Mucosa of descending colon (tissue), 3 donors: ENCODE data around the gene ST3GAL3. TPM values are rescaled to one million over a fixed set of nuclear protein-coding genes. Genes with fewer than 3 reads are reported as not detected.

Experiments
- ATAC-seq: fragments of 200-7000 bp; cut with Tn5 transposase; one replicate; pipeline ENCODE4 v1.9.1; 2020; ENCODE audit warnings: mild to moderate bottlenecking, moderate library complexity
- DNase-seq, 3 donors: peaks; one replicate each; pipeline ENCODE4 v3.0.0-alpha.2; 2020
- H3K36me3 ChIP-seq: fragments of 200-600 bp; one replicate; pipeline ENCODE4 v1.8.0; 2021; ENCODE audit warnings: low read depth, mild to moderate bottlenecking
- H3K4me1 ChIP-seq: fragments of 200-600 bp; one replicate; pipeline ENCODE4 v1.8.0; 2021; ENCODE audit warnings: low read depth, mild to moderate bottlenecking
- H3K4me3 ChIP-seq: fragments of 200-600 bp; one replicate; pipeline ENCODE4 v1.8.0; 2021; ENCODE audit warnings: mild to moderate bottlenecking
- H3K9me3 ChIP-seq: fragments of 200-600 bp; one replicate; pipeline ENCODE4 v1.8.0; 2021; ENCODE audit warnings: mild to moderate bottlenecking
- intact Hi-C, 2 donors: fragments of 100-400 bp; cut with DNase I in 1 of 2; cut with micrococcal nuclease in 1 of 2; formaldehyde crosslinking; loops; one replicate each; pipeline versions ENCODE4 v1.11.0 to v1.11.1; 2022; cut with DNase I, micrococcal nuclease
- total RNA-seq, 3 donors: library from RNA; stranded (reverse); fragmentation: NEBNext Ultra II Directional in 2 of 3; extraction: Animal tissue kit (Norgen Biotek cat#: 25700) in 2 of 3; gene quantifications; one replicate each; pipeline versions ENCODE4 v1.2.1 to v1.2.4, GENCODE V29; 2021 to 2023
- TF ChIP-seq, protein P1 (sequence below): fragments of 200-600 bp; IDR thresholded peaks from one replicate; pipeline ENCODE4 v1.8.0; 2022; ENCODE audit warnings: antibody characterized with exemption, mild to moderate bottlenecking
- donor health status: DM: no; HTN: no; CAD: no; lungs with moderate emphysema.
- donor health status: DM: no; HTN: no; CAD: no.
- donor health status: DM: no; HTN: yes; CAD: no.

ST3GAL3 gene
- total RNA-seq, 3 donors from 2014 or later = 9.5 to 26.3 (median 18.2) TPM

DNA sequence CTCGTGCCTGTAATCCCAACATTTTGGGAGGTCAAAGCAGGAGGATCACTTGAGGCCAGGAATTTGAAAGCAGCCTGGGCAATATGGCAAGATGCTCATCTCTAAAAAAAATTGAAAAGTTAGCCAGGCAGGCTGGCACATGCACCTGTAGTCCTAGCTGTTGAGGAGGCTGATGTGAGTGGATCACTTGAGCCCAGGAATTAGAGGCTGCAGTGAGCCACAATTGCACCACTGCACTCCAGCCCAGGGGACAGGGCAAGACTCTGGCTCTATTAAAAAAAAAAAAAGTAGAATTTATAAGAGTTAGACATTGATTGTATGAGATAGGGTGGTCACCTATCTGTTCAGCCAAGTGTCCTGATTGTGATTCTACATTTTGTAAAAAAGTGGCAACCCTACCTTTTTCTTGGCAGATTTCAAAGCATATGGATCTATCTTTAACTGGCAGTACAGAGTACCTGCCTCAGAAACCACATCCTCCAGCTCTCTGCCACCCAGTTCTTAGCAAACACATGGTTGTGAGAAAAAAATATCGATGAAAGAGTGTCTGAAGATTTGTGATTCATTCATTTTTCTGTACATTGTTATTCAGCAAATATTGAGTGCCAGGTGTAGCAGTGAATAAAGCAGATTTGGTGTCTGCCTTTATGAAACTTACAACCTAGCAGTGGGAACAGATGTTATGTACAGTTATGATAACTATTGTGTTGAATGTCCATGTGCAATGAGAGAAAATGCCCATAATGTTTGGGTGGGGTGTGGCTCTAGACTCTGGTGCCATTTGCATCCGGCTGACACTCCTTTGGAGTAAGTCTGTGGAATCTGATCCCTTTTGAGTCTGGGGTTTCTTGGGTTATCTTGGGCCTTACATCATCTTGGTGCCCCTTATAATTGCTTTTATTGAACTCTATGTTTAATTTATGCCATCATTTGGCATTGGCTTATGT lies 82.5 kb downstream of the ST3GAL3 start:
- intact Hi-C loops = no loop called here
- Histone ChIP-seq H3K4me3 (no peak overlapping the region), H3K36me3 (no peaks in the 10 kb centered on the region), H3K4me1 (peaks cover 9% of the 10 kb centered on the region), H3K9me3 (no peaks in the 10 kb centered on the region)
- TF ChIP-seq, protein P1, sequence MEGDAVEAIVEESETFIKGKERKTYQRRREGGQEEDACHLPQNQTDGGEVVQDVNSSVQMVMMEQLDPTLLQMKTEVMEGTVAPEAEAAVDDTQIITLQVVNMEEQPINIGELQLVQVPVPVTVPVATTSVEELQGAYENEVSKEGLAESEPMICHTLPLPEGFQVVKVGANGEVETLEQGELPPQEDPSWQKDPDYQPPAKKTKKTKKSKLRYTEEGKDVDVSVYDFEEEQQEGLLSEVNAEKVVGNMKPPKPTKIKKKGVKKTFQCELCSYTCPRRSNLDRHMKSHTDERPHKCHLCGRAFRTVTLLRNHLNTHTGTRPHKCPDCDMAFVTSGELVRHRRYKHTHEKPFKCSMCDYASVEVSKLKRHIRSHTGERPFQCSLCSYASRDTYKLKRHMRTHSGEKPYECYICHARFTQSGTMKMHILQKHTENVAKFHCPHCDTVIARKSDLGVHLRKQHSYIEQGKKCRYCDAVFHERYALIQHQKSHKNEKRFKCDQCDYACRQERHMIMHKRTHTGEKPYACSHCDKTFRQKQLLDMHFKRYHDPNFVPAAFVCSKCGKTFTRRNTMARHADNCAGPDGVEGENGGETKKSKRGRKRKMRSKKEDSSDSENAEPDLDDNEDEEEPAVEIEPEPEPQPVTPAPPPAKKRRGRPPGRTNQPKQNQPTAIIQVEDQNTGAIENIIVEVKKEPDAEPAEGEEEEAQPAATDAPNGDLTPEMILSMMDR = no peak
- ATAC-seq (no peak), DNase-seq (no peak)

DNA sequence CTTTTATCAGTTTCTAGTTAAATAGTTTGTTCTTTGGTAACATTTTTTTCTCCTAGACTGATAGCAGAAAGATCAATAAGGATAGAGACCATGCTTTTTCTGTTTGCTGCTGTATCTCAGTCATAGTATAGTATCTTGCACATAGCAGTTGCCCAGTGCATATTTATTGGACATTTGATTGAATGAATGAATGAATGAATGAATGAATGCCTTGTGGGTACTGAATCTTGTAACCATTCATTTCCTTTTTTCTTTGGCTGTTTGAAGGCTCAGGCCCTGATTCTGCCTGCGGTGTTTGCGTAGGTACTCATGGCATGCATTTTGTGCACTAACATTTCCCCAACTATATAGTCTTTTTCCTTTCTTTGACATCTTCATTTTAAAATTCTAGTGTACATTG lies 83.9 kb downstream of the ST3GAL3 start:
- H3K4me3 ChIP-seq = no peak overlapping the region
- peaks cover 9% of the 10 kb centered on the region for H3K4me1 ChIP-seq
- DNase-seq (no peak), ATAC-seq (no peak)
- intact Hi-C loops = no loop called here
- no peaks in the 10 kb centered on the region for H3K36me3 ChIP-seq
- TF ChIP-seq, protein P1 = no peak
- no peaks in the 10 kb centered on the region for H3K9me3 ChIP-seq

DNA sequence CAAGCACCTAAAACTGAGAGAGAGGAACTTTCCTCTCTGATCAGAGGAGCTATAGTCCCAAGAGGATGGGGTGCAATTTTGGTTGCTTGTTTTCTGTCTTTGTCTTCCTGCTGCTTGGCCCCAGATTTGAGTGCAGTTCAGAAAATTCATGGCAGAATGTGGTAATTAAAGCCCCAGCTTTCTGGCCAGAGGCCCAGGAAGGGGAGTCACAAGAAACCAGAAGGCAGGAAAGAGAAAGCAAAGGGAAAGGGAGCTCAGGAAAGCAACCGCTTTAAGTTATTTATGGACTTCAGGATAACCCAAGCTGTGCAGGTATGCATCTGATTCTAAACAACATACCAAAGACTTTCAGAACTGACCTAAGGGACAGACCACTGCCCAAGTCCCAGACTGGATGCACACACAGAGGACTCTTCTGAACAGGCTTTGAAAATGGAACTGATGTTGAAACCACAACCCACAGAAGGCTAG lies 88.8 kb downstream of the ST3GAL3 start:
- no peak for ATAC-seq
- TF ChIP-seq, protein P1 = no peak

DNA sequence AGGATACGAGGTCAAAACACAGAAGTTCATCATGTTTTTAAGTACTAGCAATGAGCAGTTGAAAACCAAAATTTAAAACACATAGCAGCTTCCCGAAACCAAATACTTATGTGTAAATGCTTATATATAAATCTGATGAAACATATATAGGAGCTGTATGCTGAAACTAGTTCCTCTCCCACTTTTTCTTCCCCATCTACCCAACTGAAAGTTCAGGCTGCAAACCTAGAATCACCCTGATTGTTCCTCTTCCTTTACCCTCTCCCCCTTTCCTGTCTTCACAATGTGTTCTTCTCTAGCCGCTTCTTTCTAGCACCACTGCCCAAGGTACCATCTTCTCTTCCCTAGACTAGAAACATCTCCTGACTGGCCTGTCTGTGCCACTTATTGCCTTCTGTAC lies 90.6 kb downstream of the ST3GAL3 start:
- TF ChIP-seq, protein P1 = no peak
- Histone ChIP-seq H3K4me3 (no peak overlapping the region), H3K36me3 (no peaks in the 10 kb centered on the region), H3K4me1 (no peaks in the 10 kb centered on the region), H3K9me3 (no peaks in the 10 kb centered on the region)
- ATAC-seq (no peak), DNase-seq (no peak)
- intact Hi-C loops = no loop called here

More for the DNA sequence above, 88.8 kb downstream of the ST3GAL3 start:
- intact Hi-C loops = no loop called here
- Histone ChIP-seq H3K9me3 (no peaks in the 10 kb centered on the region), H3K4me1 (no peaks in the 10 kb centered on the region), H3K4me3 (no peak overlapping the region), H3K36me3 (no peaks in the 10 kb centered on the region)
- DNase-seq = no peak

DNA sequence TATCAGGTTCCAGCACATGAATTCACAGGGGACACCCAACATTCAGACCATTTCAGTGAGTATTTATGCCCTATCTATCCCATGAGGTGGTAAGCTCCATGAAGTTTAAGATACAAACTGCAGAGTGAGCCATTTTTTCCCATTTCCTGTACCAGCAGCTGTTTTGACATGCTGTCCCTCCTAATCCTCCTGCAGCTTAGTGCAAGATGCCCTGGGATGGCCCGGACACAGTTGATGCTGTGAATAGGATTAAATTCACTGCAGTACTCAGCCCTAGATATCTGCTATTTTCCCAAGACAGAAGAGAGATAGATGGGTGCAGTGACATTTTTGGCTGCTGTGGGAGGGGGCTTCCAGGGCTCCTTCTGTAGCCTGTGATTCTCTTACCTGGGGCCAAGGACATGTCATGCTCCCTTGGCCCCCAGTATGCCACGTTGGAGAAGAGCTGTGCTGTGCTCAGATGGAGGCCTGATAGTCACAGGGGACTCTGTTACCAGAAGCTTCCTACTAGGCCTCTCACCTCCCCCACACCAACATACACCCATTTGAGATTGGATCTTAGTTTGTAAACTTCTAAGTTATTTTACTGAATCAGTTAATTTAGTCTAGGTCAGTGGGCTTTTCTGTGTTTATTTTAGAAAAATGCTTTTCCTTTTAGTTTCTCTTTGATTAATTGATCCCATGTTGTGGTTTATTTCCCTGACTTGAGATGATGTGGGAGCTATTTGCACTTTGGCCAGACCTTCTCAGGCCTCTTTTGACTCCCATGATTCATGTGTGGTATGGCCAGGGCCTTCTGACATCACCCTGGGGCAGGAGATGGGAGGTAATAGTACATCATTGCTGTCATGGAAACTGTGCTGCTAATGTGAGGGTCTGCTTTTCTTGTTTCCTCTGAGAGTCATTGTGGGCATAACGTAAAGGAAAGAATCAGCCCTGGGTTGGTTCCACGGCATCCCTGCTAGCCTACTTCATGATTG lies 92.6 kb downstream of the ST3GAL3 start:
- Histone ChIP-seq H3K36me3 (no peaks in the 10 kb centered on the region), H3K4me3 (no peak overlapping the region), H3K9me3 (no peaks in the 10 kb centered on the region), H3K4me1 (no peaks in the 10 kb centered on the region)
- ATAC-seq (peak; percentile 59), DNase-seq (no peak)
- TF ChIP-seq, protein P1 = no peak
- intact Hi-C loops = no loop called here
